Muscle layer of duodenum (tissue), 2 donors: Measurements from ENCODE around the gene PGBD5.

Experiments
- H3K27ac ChIP-seq: one replicate; pipeline ENCODE4 v1.7.0; 2013; ENCODE audit warnings: mild to moderate bottlenecking, low read length
- H3K27me3 ChIP-seq: one replicate; pipeline ENCODE4 v1.7.0; 2013; ENCODE audit warnings: low read depth, mild to moderate bottlenecking, control low read depth, low read length
- H3K36me3 ChIP-seq, 2 donors: one replicate each; pipeline ENCODE4 v1.7.0; 2013; ENCODE audit warnings: low read length in 2 of 2, control low read depth in 1 of 2, mild to moderate bottlenecking in 1 of 2; ENCODE audit not compliant: insufficient read depth in 2 of 2, control insufficient read depth in 1 of 2
- H3K4me1 ChIP-seq, 2 donors: one replicate each; pipeline ENCODE4 v1.7.0; 2013; ENCODE audit warnings: low read length in 2 of 2, mild to moderate bottlenecking in 2 of 2, control low read depth in 1 of 2, moderate library complexity in 1 of 2; ENCODE audit not compliant: insufficient read depth in 2 of 2, control insufficient read depth in 1 of 2
- H3K4me3 ChIP-seq, 2 donors: one replicate each; pipeline ENCODE4 v1.7.0; 2013; ENCODE audit warnings: low read length in 2 of 2, low read depth in 1 of 2, mild to moderate bottlenecking in 1 of 2
- H3K9me3 ChIP-seq, 2 donors: one replicate each; pipeline ENCODE4 v1.7.0; 2013; ENCODE audit warnings: low read length in 2 of 2, control low read depth in 1 of 2, mild to moderate bottlenecking in 1 of 2; ENCODE audit not compliant: control insufficient read depth in 1 of 2
- donor health status: healthy.

Gene PGBD5

GRCh38 chr1:230355594-230355993 is 70.5 kb downstream of the PGBD5 start:
- Histone ChIP-seq H3K27ac (no peak overlapping the region), H3K4me1 (no peaks in the 10 kb centered on the region), H3K9me3 (no peaks in the 10 kb centered on the region), H3K36me3 (no peaks in the 10 kb centered on the region), H3K4me3 (no peak overlapping the region), H3K27me3 (no peaks in the 10 kb centered on the region)

GRCh38 chr1:230355128-230355527 is 71.0 kb downstream of the PGBD5 start:
- H3K4me3 ChIP-seq: no peak overlapping the region
- no peaks in the 10 kb centered on the region for H3K4me1 ChIP-seq
- H3K27ac ChIP-seq: no peak overlapping the region
- H3K36me3 ChIP-seq: no peaks in the 10 kb centered on the region
- no peaks in the 10 kb centered on the region for H3K27me3 ChIP-seq
- no peaks in the 10 kb centered on the region for H3K9me3 ChIP-seq

- H3K27me3 ChIP-seq: no peaks in the 10 kb centered on the region
Measured at GRCh38 chr1:230354005-230354404, 72.1 kb downstream of the PGBD5 start.

GRCh38 chr1:230352537-230352936 is 73.6 kb downstream of the PGBD5 start:
- H3K27ac ChIP-seq: no peak overlapping the region
- H3K27me3 ChIP-seq: no peaks in the 10 kb centered on the region
- H3K36me3 ChIP-seq: no peaks in the 10 kb centered on the region

More at GRCh38 chr1:230354005-230354404, 72.1 kb downstream of the PGBD5 start:
- no peak overlapping the region for H3K4me3 ChIP-seq
- no peaks in the 10 kb centered on the region for H3K9me3 ChIP-seq
- H3K4me1 ChIP-seq: no peaks in the 10 kb centered on the region
- no peak overlapping the region for H3K27ac ChIP-seq
- no peaks in the 10 kb centered on the region for H3K36me3 ChIP-seq

GRCh38 chr1:230351983-230352382 is 74.1 kb downstream of the PGBD5 start:
- Histone ChIP-seq H3K36me3 (no peaks in the 10 kb centered on the region), H3K4me1 (no peaks in the 10 kb centered on the region), H3K27me3 (no peaks in the 10 kb centered on the region), H3K27ac (no peak overlapping the region), H3K9me3 (no peaks in the 10 kb centered on the region), H3K4me3 (no peak overlapping the region)

More at GRCh38 chr1:230352537-230352936, 73.6 kb downstream of the PGBD5 start:
- Histone ChIP-seq H3K9me3 (no peaks in the 10 kb centered on the region), H3K4me3 (no peak overlapping the region), H3K4me1 (no peaks in the 10 kb centered on the region)

GRCh38 chr1:230351514-230351913 is 74.6 kb downstream of the PGBD5 start:
- H3K4me3 ChIP-seq: no peak overlapping the region
- no peaks in the 10 kb centered on the region for H3K27me3 ChIP-seq
- H3K9me3 ChIP-seq: no peaks in the 10 kb centered on the region
- no peaks in the 10 kb centered on the region for H3K36me3 ChIP-seq
- no peaks in the 10 kb centered on the region for H3K4me1 ChIP-seq
- no peak overlapping the region for H3K27ac ChIP-seq

- H3K36me3 ChIP-seq: no peaks in the 10 kb centered on the region
- no peak overlapping the region for H3K4me3 ChIP-seq
- H3K4me1 ChIP-seq: no peaks in the 10 kb centered on the region
- no peaks in the 10 kb centered on the region for H3K27me3 ChIP-seq
- no peaks in the 10 kb centered on the region for H3K9me3 ChIP-seq
- H3K27ac ChIP-seq: no peak overlapping the region
Measured at GRCh38 chr1:230350208-230350921, 75.8 kb downstream of the PGBD5 start.

- Histone ChIP-seq H3K9me3 (no peaks in the 10 kb centered on the region), H3K4me1 (no peaks in the 10 kb centered on the region), H3K4me3 (no peak overlapping the region), H3K36me3 (no peaks in the 10 kb centered on the region), H3K27ac (no peak overlapping the region), H3K27me3 (no peaks in the 10 kb centered on the region)
Measured at GRCh38 chr1:230349020-230349393, 77.1 kb downstream of the PGBD5 start.

GRCh38 chr1:230348386-230349019 is 77.6 kb downstream of the PGBD5 start:
- Histone ChIP-seq H3K4me3 (no peak overlapping the region), H3K9me3 (no peaks in the 10 kb centered on the region), H3K27ac (no peak overlapping the region), H3K4me1 (no peaks in the 10 kb centered on the region), H3K27me3 (no peaks in the 10 kb centered on the region), H3K36me3 (no peaks in the 10 kb centered on the region)

GRCh38 chr1:230347896-230348295 is 78.2 kb downstream of the PGBD5 start:
- H3K9me3 ChIP-seq: no peaks in the 10 kb centered on the region
- no peaks in the 10 kb centered on the region for H3K36me3 ChIP-seq
- H3K4me3 ChIP-seq: no peak overlapping the region
- no peaks in the 10 kb centered on the region for H3K4me1 ChIP-seq
- H3K27me3 ChIP-seq: no peaks in the 10 kb centered on the region
- H3K27ac ChIP-seq: no peak overlapping the region

- no peak overlapping the region for H3K4me3 ChIP-seq
- no peak overlapping the region for H3K27ac ChIP-seq
- H3K9me3 ChIP-seq: no peaks in the 10 kb centered on the region
- no peaks in the 10 kb centered on the region for H3K27me3 ChIP-seq
- H3K4me1 ChIP-seq: no peaks in the 10 kb centered on the region
- H3K36me3 ChIP-seq: no peaks in the 10 kb centered on the region
Measured at GRCh38 chr1:230345139-230345885, 80.8 kb downstream of the PGBD5 start.
